HG03565 (cell line): Measurements from ENCODE around the gene GRID1.

Experiments used
- ATAC-seq: cut with Tn5 transposase; IDR thresholded peaks from one replicate; pipeline ENCODE4 v1.9.1; 2021; ENCODE audit warnings: mild to moderate bottlenecking, moderate library complexity; ENCODE audit not compliant: unreplicated experiment

GRID1 gene

DNA sequence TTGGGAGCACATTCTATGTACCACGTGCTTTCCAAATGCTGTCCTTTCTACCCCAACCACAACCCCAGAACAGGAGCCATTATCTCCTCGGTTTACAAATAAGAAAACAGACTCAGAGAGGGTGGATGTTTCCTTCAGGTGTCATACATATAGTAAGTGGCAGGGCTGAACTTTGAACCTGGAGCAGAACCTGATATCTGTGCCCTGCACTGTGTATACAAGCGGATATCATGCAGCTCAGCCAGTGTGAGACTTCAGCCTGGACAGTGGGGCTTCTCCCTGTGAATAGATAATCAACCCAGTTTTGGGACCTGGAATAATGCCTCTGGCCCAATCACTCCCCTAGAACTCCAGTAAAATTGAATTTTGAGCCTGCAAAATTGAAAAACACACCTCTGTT is 341.1 kb downstream of the GRID1 start:
- ATAC-seq = no peak

DNA sequence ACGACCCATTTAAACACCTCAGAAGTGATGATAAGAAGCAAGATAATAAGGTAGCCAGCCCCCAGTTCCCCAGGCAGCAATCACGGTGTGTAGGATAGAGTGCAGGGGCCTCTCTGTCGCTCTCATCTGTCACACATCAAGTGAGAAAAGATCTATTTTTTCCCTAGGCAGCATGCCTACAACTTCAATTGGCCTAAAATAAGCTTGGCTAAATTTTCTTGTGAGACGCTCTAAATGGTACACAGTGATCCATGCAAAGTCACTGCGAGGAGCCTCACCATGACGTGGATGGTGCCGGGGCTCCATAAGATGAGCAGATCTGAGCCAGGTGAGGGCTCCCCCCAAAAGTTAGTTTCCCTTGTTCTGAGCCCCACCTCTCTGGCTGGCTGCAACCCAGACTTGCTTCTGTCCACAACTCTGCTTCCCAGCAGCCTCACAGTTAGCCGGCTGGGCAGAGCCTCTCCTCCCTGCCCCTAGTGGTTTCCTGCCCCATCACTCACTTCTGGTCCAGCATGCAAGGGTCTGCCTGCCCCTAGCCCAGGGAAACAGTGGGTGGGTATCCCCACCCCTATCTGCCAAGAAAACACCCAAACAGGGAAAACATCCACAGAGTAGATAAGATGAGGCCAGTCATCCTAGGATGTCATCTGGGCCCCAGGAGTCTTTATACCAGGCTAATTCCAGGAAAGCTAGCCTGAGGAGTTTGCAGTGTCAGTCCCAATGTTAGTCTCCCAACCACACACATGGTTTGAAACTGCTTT is 342.1 kb downstream of the GRID1 start:
- no peak for ATAC-seq

GRCh38 chr10:86023931-86024280 is 342.7 kb downstream of the GRID1 start:
- no peak for ATAC-seq

- no peak for ATAC-seq
These were observed 343.3 kb downstream of the GRID1 start for GRCh38 chr10:86023336-86023735.

DNA sequence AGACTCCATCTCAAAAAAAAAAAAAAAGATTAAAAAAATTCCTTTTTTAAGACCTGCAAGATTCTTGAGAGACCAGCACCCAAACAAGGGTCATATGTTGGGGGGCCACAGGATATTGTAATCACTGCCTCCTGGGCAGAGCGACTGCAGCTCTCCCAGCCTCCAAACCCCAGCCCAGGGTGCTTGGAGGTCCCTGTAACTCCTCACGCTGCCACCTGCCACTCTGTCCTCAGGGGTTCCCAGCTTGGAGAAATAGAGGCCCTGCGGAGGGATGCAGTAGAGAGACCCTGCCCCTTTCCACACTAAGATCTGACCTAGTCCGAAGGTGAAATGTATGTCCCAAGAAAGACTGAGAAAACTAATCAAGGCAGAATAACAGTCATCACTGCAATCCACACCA is 343.7 kb downstream of the GRID1 start:
- ATAC-seq = no peak

GRCh38 chr10:86020134-86020533 is 346.5 kb downstream of the GRID1 start:
- ATAC-seq = no peak

- ATAC-seq = no peak
These were observed 347.5 kb downstream of the GRID1 start for GRCh38 chr10:86019141-86019540.

- ATAC-seq = no peak
These were observed 347.9 kb downstream of the GRID1 start for GRCh38 chr10:86018735-86019058.

DNA sequence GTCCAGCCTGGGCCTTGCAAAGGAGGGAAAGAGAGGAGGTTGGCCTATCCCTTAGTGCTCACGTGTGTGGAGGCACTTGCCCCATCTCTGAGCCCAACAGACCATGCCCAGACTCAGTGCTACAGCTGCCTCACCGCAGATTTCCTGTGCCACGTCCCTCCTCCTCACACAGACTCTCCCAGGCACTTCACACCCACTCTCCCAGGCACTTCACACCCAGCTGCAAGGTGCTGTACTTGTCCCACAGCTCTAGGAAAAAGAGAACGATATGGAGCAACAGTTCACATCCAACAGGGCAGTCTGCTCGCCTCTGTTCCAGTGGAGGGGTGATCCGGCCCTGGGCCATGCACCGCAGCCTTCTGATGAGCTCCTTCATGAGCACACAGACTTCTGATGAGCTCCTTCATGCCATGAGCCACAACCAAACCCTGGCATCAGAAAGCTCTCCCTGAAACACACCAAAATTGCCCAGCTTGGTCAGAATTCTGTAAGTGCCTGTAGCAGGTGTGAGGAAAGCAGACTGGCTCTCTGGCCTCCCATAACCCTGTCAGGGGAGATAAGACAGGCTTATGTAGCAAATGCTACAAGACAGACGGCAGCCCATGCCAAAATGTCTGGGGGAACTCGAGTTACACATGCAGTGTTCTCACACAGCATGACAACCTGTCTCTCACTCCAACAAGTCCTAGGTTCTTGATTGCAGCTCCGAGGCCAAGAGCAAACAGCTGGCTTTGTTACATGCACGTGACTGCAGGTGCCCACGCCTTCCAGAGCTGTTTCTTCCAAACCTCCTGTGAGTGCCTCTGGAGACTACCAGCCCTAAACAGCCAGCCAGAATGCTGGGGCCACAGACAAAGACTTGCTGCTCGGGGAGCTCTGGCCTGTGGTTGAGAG is 348.5 kb downstream of the GRID1 start:
- peak; percentile 34 for ATAC-seq

GRCh38 chr10:86013568-86013967 is 353.0 kb downstream of the GRID1 start:
- ATAC-seq = no peak

GRCh38 chr10:86007171-86007570 is 359.4 kb downstream of the GRID1 start:
- ATAC-seq = no peak

DNA sequence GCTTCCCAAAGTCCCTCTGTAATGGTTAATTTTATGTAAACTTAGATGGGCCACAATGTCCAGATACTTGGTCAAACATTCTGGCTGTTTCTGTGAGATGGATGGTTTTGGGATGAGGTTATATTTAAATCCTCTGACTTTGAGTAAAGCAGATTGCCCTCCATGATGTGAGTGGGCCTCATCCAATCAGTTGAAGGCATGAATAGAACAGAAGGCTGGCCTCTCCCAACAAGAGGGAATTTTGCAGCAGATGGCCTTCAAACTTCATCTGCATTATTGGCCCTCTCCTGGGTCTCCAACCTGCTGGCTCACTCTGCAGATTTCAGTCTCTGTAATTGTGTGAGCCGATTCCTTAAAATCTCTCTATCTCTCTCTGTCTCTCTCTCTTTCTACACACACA is 362.3 kb downstream of the GRID1 start:
- no peak for ATAC-seq

DNA sequence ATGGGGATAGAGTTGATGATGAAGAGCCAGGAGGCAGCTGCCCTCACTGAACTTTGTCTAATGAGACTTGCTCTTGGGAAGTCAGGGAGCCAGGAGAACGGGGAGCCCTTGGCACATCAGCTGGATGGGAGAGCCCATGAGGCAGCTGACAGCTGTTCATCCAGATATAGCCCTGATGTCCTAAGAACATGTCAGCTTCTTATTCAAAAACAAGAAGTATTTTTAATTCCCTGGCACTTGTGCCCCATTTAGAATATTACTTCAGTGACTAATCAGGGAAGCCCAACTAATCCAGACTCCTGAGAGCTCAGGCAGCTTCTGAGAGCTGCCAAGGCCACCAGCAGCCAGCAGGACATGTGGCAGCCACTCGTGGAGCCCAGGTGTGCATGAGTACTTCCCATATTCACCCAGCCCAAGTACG is 363.4 kb downstream of the GRID1 start:
- ATAC-seq = no peak

DNA sequence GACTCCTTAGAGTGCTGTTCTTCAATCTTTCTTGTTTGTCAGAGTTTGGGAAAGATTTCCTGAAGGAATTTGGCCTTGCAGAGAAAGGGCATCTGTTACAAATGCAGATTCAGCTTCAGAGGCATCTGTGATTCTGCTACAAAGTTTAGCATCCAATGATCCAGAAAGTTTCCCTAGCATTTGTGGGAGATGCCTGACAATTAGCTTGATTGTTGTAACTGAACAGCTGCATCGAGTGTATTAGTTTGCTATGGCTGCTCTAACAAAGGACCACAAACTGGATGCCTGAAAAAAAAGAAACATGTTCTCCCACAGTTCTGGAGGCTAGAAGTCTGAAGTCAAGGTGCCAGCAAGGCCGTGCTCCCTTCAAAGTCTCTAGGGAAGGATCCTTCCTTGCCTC is 365.1 kb downstream of the GRID1 start:
- ATAC-seq = no peak

DNA sequence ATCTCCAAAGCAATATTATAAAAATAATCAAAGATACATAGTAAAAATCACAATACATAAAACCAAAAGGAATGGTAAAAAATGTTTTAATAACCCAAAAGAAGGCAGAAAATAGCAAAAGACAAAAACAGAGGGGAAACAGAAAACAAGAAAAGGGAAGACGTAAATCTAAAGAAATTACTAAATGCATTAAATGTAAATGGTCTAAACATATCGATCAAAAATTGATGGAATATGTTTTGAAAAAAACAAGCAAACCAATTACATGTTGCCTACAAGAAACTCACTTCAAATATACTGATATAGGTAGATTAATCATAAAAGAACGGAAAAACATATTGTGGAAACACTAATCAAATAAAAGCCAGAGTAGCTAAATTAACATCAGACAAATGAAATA is 369.1 kb downstream of the GRID1 start:
- no peak for ATAC-seq

DNA sequence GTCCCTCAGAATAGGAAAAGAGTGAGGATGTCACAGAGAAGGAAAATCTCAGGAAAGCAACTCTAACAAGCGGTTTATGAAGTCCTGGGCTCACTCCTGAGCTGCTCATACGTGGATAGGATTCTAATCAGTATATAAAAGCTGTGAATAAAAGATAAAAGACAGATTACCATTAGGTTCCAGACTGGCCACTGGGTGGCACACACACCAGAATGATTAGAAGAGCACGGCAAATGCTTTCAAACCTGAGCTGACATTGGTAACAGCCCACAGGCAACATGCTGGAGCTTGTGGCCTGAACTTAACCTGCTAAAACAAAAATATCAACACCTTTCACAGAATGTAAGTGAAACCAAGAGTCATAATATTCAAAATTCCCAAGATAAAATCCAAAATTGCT is 370.8 kb downstream of the GRID1 start:
- peak; percentile 74 for ATAC-seq

DNA sequence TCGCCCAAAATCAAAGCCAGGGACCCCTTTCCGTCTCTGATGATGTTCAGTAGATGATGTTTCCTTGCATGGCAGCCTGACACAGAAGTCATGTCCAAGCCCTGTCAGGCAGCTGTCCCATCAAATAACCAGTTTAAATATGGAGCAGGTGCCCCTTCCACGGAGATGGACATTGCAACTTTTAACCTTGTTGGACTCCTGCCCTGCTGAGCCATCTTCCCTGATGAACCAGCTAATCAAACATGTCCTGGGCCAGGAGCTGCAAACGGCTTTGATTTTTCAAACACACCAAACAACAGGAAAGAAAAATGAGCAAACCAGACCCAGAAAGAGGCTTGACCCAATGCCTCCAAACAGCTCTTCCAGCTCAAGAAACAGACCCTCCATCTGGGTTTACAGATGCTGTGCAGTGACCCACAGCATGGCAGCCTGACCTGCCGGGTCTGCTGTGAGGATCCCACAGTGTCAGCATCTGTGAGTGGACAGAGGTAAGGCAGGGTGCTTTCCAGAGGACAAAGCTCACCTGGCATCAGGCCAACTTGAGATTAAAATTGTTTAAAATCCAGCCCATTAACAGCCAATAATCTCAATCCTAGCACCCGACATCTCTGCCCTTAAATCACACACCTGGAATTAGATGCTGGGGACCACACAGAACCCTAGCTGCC is 372.6 kb downstream of the GRID1 start:
- no peak for ATAC-seq

- no peak for ATAC-seq
These were observed 373.5 kb downstream of the GRID1 start for GRCh38 chr10:85993140-85993539.

DNA sequence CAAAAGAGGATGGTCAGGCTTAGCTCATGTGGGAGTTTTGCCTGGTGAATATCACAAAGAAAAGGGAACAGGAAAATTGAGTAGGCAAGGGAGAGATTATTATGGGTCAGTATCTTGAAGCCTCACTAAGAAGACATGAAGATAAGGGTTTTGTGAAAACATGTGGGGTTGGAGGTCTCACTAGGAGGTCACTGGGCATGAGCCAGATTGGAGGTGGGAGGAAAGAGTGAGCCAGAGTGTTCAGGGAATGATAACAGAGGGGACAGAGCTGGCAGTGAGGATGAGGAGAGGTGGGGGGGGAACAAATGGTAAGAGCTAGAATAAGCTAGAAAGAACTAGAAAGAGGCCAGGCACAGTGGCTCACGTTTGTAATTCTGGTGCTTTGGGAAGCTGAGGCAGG is 374.3 kb downstream of the GRID1 start:
- ATAC-seq = no peak

DNA sequence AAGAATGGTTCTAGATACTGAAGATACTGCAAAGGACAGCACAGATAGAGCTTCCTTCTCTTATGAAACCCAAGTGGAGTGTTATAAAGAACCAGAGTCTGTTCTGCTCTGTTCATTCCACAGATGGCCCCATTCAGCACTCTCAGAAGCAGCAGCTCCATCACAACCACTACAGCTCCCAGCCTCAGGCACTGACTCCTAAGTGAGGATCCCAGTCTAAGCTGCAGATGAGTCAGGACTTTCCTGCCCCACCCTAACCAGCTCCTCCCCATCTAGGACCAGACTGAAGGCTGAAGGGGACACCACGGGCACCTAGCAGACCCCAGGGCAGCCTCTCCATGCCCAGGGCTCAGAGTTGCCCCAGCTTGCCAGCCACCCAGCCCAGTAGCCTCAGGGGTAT is 379.8 kb downstream of the GRID1 start:
- no peak for ATAC-seq

DNA sequence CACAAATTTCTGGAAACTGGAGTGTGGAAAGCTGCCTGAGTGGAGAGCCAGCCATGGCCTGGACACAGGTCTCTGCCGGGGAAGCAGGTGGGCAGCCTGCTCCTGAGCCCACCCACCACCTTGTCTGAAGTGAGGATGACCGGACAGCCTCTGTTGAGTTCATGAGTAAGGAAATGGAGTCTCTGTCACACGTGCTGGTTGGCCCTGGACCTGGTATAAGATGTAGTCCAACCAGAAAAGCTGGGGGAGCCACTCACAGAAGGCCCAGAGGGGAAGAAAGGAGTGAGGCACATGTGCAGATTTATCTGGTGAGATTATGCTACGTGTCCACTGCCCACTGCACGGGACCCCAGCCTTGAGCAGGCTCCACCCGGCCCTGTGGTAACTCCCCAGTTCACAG is 383.5 kb downstream of the GRID1 start:
- ATAC-seq = no peak

DNA sequence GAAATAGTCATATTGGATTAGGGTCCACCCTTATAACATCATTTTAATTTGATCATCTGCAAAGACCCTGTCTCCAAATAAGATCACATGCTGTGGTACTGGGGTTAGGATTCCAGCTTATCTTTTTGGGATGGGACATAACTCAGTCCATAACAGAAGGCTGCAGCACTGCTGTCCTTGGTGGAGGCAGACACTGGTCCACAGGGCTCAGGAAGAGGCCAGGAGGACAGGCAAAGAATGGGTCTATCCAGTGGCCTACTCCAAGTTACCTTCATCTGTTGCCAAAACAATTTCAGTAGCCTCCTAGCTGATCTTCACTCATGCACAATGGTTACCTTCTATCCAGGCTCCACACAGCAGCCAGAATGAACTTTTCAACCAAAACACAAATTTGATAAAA is 387.0 kb downstream of the GRID1 start:
- ATAC-seq = no peak
